Transverse colon (tissue), 4 donors: Measurements from ENCODE around the gene STK32B. TPM values are rescaled to one million over a fixed set of nuclear protein-coding genes. Genes with fewer than 3 reads are reported as not detected.
A peak's percentile ranks its signal among the peaks of the same experiment; 100 is the strongest.

Experiments
- DNase-seq: peaks from one replicate; pipeline ENCODE4 v3.0.0-alpha.2; 2019
- H3K27ac ChIP-seq, 4 donors: fragments of 200-600 bp; sonication (generic); 2 replicates each; pipeline ENCODE4 v1.5.1; 2016 to 2018; ENCODE audit warnings: inconsistent platforms in 4 of 4
- H3K27me3 ChIP-seq: fragments of 200-600 bp; sonication (generic); 2 replicates; pipeline ENCODE4 v1.5.1; 2017; ENCODE audit warnings: inconsistent platforms
- H3K36me3 ChIP-seq, 4 donors: fragments of 200-600 bp; sonication (generic); 2 replicates each; pipeline ENCODE4 v1.5.1; 2017 to 2019; ENCODE audit warnings: inconsistent platforms in 4 of 4
- H3K4me1 ChIP-seq, 4 donors: fragments of 200-600 bp; sonication (generic); 2 replicates each; pipeline ENCODE4 v1.5.1; 2017 to 2020; ENCODE audit warnings: inconsistent platforms in 4 of 4
- H3K4me3 ChIP-seq, 4 donors: fragments of 200-600 bp; sonication (generic); 1 replicate in 1 of 4; 2 replicates in 3 of 4; pipeline versions ENCODE4 v1.5.1 to v1.6.1; 2017 to 2019; ENCODE audit warnings: inconsistent platforms in 4 of 4
- H3K9me3 ChIP-seq, 2 donors: fragments of 200-600 bp; sonication (generic); 2 replicates each; pipeline ENCODE4 v1.5.1; 2017 to 2019; ENCODE audit warnings: inconsistent platforms in 2 of 2
- EP300 ChIP-seq: sonication (generic); formaldehyde crosslinking; IDR thresholded peaks from one replicate; pipeline ENCODE4 v1.6.1; 2017; ENCODE audit warnings: antibody characterized with exemption, low read depth
- POLR2A ChIP-seq: fragments of 450-650 bp; IDR thresholded peaks from one replicate; pipeline ENCODE4 v1.6.1; 2016; ENCODE audit warnings: antibody characterized with exemption, mild to moderate bottlenecking, moderate library complexity
- POLR2AphosphoS5 ChIP-seq, 3 donors: sonication (generic); formaldehyde crosslinking; IDR thresholded peaks; one replicate each; pipeline ENCODE4 v1.6.1; 2016; ENCODE audit warnings: antibody characterized with exemption in 3 of 3
- WGBS, 2 donors: methylation state at CpG; one replicate each; pipeline ENCODE4 v1.1.5; 2018; ENCODE audit warnings: low coverage in 1 of 2; 5-methylcytosine and 5-hydroxymethylcytosine counted together
- in situ Hi-C, 4 donors: fragments of 200-750 bp; cut with MboI; loops; one replicate each; pipeline versions ENCODE4 v1.15.0 to v1.15.1; 2017; ENCODE audit warnings: low sequenced_read_pairs in 3 of 4, low pct_ligation_motif_present in 1 of 4, low pct_unique_long_range_greater_than_20kb in 1 of 4
- intact Hi-C: fragments of 100-400 bp; cut with DNase I; formaldehyde crosslinking; loops from one replicate; pipeline ENCODE4 v1.15.1; 2023; ENCODE audit warnings: low total_unique reads
- total RNA-seq, 4 donors: library from RNA; depleted of rRNA; stranded (reverse); fragments of >200 nt; gene quantifications; one replicate each; pipeline ENCODE4 v1.1.0, GENCODE V29; 2016
- TF ChIP-seq, protein P1 (sequence below), 5 experiments: fragments of 200-600 bp in 3 of 5; fragments of 450-650 bp in 2 of 5; sonication (generic) in 3 of 5; IDR thresholded peaks; 1 replicate in 2 of 5; 2 replicates in 3 of 5; pipeline ENCODE4 v1.5.1; 2016 to 2017; ENCODE audit warnings: antibody characterized with exemption in 5 of 5, inconsistent platforms in 3 of 5, mild to moderate bottlenecking in 2 of 5, moderate library complexity in 1 of 5

Gene STK32B
- total RNA-seq, 4 donors from 2014 or later, result 0.37 to 1.1 (median 0.64) TPM

DNA sequence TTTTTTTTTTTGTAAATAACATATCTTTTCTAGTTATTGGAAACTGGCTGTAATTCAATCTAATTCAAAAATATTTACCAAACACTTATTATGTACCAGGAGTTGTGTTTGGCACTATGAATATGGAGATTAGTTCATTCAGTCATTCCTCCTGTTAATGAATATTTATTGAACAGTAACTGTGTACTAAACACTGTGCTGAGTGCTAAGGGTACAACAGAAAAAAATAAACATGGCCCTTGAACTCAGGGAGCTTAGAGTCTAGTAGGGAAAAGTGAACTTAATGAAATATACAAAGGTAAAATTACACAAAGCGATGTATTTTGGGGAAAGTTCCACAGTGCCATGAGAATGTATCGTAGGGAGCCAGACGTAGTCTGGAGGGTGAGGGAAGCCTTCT lies 87.1 kb downstream of the STK32B start:
- peaks cover 0 to 4% (median 0%) of the 10 kb centered on the region in 4 donors for H3K4me1 ChIP-seq
- no peaks in the 10 kb centered on the region for H3K27me3 ChIP-seq
- DNase-seq, result no peak
- no peak overlapping the region for H3K4me3 ChIP-seq
- 88% methylated on average over 3 of the region's 3 CpGs for WGBS, 2 donors
- intact Hi-C loops (no loop called here), in situ Hi-C loops (no loop called here)
- no peaks in the 10 kb centered on the region for H3K36me3 ChIP-seq
- TF ChIP-seq, protein P1, sequence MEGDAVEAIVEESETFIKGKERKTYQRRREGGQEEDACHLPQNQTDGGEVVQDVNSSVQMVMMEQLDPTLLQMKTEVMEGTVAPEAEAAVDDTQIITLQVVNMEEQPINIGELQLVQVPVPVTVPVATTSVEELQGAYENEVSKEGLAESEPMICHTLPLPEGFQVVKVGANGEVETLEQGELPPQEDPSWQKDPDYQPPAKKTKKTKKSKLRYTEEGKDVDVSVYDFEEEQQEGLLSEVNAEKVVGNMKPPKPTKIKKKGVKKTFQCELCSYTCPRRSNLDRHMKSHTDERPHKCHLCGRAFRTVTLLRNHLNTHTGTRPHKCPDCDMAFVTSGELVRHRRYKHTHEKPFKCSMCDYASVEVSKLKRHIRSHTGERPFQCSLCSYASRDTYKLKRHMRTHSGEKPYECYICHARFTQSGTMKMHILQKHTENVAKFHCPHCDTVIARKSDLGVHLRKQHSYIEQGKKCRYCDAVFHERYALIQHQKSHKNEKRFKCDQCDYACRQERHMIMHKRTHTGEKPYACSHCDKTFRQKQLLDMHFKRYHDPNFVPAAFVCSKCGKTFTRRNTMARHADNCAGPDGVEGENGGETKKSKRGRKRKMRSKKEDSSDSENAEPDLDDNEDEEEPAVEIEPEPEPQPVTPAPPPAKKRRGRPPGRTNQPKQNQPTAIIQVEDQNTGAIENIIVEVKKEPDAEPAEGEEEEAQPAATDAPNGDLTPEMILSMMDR (IDR thresholded peaks at IDR 0.05), result no peak
- TF ChIP-seq POLR2A (no peak), EP300 (no peak), POLR2AphosphoS5 (IDR thresholded peaks at IDR 0.05) (no peak)
- no peaks in the 10 kb centered on the region for H3K9me3 ChIP-seq
- H3K27ac ChIP-seq, result no peak overlapping the region

DNA sequence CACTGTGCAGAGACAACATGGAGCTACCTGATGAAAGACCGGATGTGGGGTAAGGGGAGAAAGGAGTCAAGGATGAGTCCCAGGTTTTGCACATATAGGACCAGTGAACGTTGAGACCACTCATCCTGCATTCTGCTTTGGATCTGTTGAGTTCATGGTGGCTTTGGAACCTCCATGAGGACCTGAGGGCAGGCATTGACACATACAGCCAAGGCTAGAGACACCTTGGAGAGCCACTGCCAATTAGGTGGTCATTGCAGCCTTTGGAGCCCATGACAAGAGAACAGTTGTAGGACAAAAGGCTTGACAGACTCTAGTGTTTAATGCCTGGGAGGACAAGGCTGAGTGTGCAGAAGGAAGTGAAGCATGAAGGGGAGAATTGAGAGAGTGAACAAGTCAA lies 87.9 kb downstream of the STK32B start:
- no peak for DNase-seq
- Histone ChIP-seq H3K36me3 (no peaks in the 10 kb centered on the region), H3K4me3 (no peak overlapping the region), H3K27me3 (no peaks in the 10 kb centered on the region), H3K9me3 (no peaks in the 10 kb centered on the region), H3K4me1 (peaks cover 0 to 4% (median 0%) of the 10 kb centered on the region in 4 donors), H3K27ac (no peak overlapping the region)
- in situ Hi-C loops (no loop called here), intact Hi-C loops (no loop called here)
- TF ChIP-seq EP300 (no peak), POLR2AphosphoS5 (IDR thresholded peaks at IDR 0.05) (no peak), POLR2A (no peak)
- TF ChIP-seq, protein P1 (IDR thresholded peaks at IDR 0.05), result no peak
- 81 to 100% methylated on average over 1 to 2 of the region's 2 CpGs for WGBS, 2 donors

DNA sequence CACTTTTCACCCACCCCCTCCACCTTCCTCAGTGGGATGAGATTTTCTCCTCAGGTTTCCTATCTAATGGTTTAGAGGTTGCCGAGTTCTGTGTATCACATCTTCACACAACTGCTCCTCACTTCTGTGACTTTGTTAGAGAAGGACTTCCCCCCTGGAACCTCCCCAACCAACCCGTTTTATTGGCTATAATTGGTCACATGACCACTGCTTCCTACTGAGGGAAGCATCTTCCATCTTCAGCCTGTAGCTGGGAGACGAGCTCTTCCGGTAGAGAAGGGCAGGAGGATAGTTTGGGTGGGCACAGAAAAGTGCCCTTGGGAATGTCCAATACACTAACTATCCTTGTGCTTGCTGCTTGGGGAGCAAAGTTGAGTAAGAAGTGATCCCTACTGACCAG lies 90.5 kb downstream of the STK32B start:
- H3K9me3 ChIP-seq, result no peaks in the 10 kb centered on the region
- peaks cover 0 to 4% (median 0%) of the 10 kb centered on the region in 4 donors for H3K4me1 ChIP-seq
- WGBS, 2 donors, result 78% methylated on average over 4 of the region's 4 CpGs; no CpG with 5 or more reads in 1 of the 2 donors
- no peaks in the 10 kb centered on the region for H3K27me3 ChIP-seq
- no peaks in the 10 kb centered on the region for H3K36me3 ChIP-seq
- intact Hi-C loops (loop anchor here (10.0 kb wide), 1 partner anchor 147 kb away; no protein-coding TSS in a partner anchor), in situ Hi-C loops (no loop called here)
- no peak overlapping the region for H3K27ac ChIP-seq
- H3K4me3 ChIP-seq, result no peak overlapping the region
- no peak for DNase-seq
- no peak for TF ChIP-seq EP300
- TF ChIP-seq, protein P1 (IDR thresholded peaks at IDR 0.05), result no peak
- no peak for TF ChIP-seq POLR2A
- no peak for TF ChIP-seq POLR2AphosphoS5 (IDR thresholded peaks at IDR 0.05)

DNA sequence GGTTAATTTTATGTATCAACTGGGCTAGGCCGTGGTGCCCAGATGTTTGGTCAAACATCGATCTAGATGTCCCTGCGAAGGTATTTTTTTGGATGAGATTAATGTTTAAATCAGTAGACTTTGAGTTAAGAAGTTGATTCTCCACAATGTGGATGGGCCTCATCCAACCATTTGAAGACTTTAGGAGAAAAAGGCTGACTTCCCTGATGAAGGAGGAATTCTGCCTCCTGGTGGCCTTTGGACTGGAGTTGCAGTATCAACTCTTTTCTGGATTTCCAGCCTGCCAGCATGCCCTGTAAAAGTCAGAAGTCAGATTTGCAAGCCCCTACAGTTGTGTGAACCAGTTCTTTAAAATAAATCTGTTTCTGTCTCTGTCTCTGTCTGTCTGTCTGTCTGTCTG lies 91.4 kb downstream of the STK32B start:
- H3K4me1 ChIP-seq, result peaks cover 0 to 4% (median 0%) of the 10 kb centered on the region in 4 donors
- no peaks in the 10 kb centered on the region for H3K9me3 ChIP-seq
- no peak overlapping the region for H3K27ac ChIP-seq
- DNase-seq, result peak; percentile 21
- H3K27me3 ChIP-seq, result no peaks in the 10 kb centered on the region
- in situ Hi-C loops (no loop called here), intact Hi-C loops (loop anchor here (10.0 kb wide), 1 partner anchor 148 kb away; no protein-coding TSS in a partner anchor)
- H3K4me3 ChIP-seq, result no peak overlapping the region
- WGBS, 2 donors, result 93 to 95% methylated on average over 3 of the region's 3 CpGs
- no peak for TF ChIP-seq EP300
- TF ChIP-seq, protein P1 (IDR thresholded peaks at IDR 0.05), result peak in 4 of 5 experiments; percentile 14 to 40 (median 32)
- no peaks in the 10 kb centered on the region for H3K36me3 ChIP-seq
